Activated T-helper 17 cell treated with anti-CD3 and anti-CD28 coated beads, Interleukin-2, amount 50 U/mL, for 72 hours (primary cell): ENCODE measurements around the gene GPAT3. TPM values are rescaled to one million over a fixed set of nuclear protein-coding genes. Genes with fewer than 3 reads are reported as not detected.

Source experiments
- ATAC-seq: fragments of 150-1000 bp; cut with Tn5 transposase; replicated peaks from 2 replicates; pipeline ENCODE4 v1.10.0; 2021; ENCODE audit warnings: mild to moderate bottlenecking, moderate library complexity
- H3K27ac Mint-ChIP-seq: one replicate; pipeline ENCODE4 v1.8.0; 2022; ENCODE audit warnings: mixed read lengths
- H3K27me3 Mint-ChIP-seq: one replicate; pipeline ENCODE4 v1.8.0; 2022; ENCODE audit warnings: mixed read lengths
- H3K36me3 Mint-ChIP-seq: one replicate; pipeline ENCODE4 v1.8.0; 2022; ENCODE audit warnings: low read depth, mild to moderate bottlenecking, mixed read lengths
- H3K4me1 Mint-ChIP-seq: one replicate; pipeline ENCODE4 v1.8.0; 2022; ENCODE audit warnings: mixed read lengths
- H3K4me3 Mint-ChIP-seq: one replicate; pipeline ENCODE4 v1.8.0; 2022; ENCODE audit warnings: mild to moderate bottlenecking, mixed read lengths
- H3K9me3 Mint-ChIP-seq: one replicate; pipeline ENCODE4 v1.8.0; 2022; ENCODE audit warnings: mixed read lengths
- total RNA-seq, 2 donors: library from RNA; stranded (reverse); gene quantifications; one replicate each; pipeline ENCODE4 v1.2.3, GENCODE V29; 2022

GPAT3 gene
- total RNA-seq, 2 donors from 2014 or later: 5.6 to 8.8 TPM

DNA sequence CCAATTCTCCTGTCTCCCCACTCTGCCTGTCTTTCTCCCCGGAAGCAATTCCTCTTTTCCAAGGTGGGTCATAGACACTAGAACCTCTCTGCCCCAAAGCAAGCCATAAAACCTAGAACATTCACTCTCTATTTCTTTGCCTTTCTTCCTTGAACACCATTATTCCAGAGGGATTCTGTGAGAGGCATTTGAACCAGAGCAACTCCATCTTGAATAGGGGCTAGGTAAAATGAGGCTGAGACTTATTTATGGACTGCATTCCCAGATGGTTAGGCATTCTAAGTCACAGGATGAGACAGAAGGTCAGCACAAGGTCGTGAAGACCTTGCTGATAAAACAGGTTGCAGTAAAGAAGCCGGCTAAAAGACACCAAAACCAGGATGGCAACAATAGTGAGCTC lies 13.7 kb upstream of the GPAT3 start:
- no peak for ATAC-seq
- Mint-ChIP-seq H3K27me3 (peaks cover 15% of the 10 kb centered on the region), H3K9me3 (no peaks in the 10 kb centered on the region), H3K4me1 (no peaks in the 10 kb centered on the region), H3K4me3 (no peak overlapping the region), H3K27ac (no peak overlapping the region), H3K36me3 (no peaks in the 10 kb centered on the region)

- H3K4me3 Mint-ChIP-seq: no peak overlapping the region
- H3K27me3 Mint-ChIP-seq: peaks cover 15% of the 10 kb centered on the region
- H3K4me1 Mint-ChIP-seq: no peaks in the 10 kb centered on the region
- no peak for ATAC-seq
- H3K36me3 Mint-ChIP-seq: no peaks in the 10 kb centered on the region
- no peaks in the 10 kb centered on the region for H3K9me3 Mint-ChIP-seq
- H3K27ac Mint-ChIP-seq: no peak overlapping the region
Measured at GRCh38 chr4:83527671-83528070, 8.2 kb upstream of the GPAT3 start.

DNA sequence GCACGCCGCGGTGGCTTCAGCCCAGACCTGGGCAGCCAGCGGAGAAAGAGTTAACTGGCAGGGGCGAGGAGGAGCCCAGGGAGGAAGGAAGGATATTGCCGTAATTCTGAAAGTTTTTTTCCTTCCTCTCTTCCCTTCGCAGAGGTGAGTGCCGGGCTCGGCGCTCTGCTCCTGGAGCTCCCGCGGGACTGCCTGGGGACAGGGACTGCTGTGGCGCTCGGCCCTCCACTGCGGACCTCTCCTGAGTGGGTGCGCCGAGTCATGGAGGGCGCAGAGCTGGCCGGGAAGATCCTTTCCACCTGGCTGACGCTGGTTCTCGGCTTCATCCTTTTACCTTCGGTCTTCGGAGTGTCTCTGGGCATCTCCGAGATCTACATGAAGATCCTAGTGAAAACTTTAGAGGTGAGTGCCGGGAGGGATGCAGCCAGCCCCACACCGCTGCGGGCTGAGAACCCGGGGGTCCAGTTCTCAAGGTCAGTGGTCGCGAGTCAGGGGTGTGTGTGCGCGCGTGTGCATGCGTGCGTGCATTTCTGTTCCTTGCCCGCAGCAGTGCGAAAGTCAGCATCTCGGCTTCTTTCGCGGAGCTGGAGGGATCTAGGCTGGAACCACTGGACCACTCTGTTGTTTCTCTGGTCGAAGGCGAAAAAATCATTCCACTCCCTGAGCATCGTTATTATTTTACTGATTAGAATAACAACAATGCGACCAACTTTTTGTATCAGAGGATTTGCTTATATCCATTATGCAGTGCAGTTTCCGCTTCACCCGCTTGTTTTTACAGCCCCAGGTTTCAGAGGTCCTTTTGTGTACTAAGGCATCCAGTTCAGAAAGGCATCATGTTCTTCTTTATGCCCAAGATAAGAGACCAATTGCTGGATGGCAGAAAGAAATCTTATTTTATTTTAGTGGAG lies 709 bp downstream of the GPAT3 start:
- H3K27me3 Mint-ChIP-seq: no peaks in the 10 kb centered on the region
- ATAC-seq: peak; percentile 20
- H3K36me3 Mint-ChIP-seq: no peaks in the 10 kb centered on the region
- peak overlapping the region; percentile 68 for H3K27ac Mint-ChIP-seq
- peaks cover 10% of the 10 kb centered on the region for H3K4me1 Mint-ChIP-seq
- H3K4me3 Mint-ChIP-seq: peak overlapping the region; percentile 97
- no peaks in the 10 kb centered on the region for H3K9me3 Mint-ChIP-seq

DNA sequence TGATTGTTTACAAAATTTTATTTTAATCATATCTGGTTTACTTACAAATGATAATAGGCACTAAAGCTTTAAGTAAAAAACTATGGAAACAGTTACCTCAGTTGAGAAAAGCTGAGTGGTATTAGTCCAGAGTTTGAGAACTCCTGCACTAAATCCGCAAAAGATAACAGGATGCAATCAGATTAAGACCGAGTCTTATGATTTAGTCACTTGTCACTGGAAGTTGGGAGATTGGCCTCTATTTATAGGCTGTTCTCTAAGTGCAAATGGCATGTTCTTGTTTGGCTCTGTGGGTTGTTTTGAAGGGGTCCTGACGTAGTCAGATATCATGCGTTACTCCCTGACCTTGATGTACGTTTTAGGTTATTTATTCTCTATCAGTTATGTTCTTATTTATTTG lies 6.3 kb downstream of the GPAT3 start:
- Mint-ChIP-seq H3K4me3 (no peak overlapping the region), H3K27ac (no peak overlapping the region), H3K4me1 (peaks cover 4% of the 10 kb centered on the region), H3K36me3 (peaks cover 15% of the 10 kb centered on the region), H3K27me3 (no peaks in the 10 kb centered on the region), H3K9me3 (no peaks in the 10 kb centered on the region)
- no peak for ATAC-seq

DNA sequence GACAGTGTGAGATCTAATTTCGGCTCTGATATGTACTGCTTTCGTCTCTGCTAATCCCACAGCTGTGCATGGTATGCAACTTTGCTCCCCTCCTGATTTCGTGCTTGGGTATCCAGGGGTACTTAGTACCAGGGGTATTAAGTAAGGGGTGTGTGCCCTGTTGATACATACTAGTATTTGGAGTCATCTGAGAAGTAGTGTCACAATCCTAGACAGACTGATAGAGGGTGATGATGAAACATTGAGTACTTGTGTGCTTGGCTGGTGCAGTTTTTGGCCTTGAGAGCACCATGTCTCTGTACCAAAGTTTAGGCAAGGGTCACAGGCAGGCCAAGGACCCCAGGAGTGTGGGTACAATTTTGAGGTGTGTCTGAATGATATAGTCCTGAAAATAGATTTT lies 10.9 kb downstream of the GPAT3 start:
- Mint-ChIP-seq H3K4me3 (no peak overlapping the region), H3K9me3 (no peaks in the 10 kb centered on the region)

DNA sequence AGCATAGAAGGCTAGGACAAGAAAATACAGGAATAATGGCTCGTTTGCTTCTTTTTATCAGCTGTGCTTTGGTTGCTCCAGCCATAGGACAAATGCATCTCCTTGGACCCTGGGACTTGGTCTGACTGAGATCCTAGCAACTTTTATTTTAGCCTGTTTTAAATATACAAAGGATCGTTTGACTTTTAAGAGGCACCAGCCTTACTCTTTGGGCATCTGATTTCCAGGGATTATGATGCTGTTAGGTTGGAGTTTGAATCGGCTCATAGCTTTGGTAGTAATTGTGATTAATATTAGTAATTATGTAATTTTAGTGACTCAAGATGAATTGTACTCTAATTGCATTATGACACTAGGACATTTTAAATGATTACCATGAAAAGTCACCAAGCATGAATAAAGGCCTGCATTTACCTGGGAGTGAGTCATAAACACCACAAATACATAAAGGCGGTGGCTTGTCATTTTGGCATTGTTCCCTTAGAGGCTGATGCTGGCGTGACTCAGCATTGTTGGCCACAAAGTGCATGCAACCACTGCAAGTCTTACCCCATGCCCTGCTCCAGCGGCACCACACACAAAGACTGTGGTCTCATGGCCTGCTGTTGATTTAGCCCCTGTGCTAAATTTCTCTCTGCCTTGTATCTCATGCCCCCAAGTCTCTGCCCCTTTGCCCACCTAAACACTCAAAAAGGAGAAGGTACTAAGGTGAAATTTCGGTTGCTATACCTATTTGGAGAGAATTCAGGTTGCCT lies 12.4 kb downstream of the GPAT3 start:
- ATAC-seq: peak; percentile 93
- H3K36me3 Mint-ChIP-seq: peaks cover 19% of the 10 kb centered on the region
- H3K27ac Mint-ChIP-seq: peak overlapping the region; percentile 56
- peaks cover 10% of the 10 kb centered on the region for H3K4me1 Mint-ChIP-seq
- H3K27me3 Mint-ChIP-seq: no peaks in the 10 kb centered on the region
- no peak overlapping the region for H3K4me3 Mint-ChIP-seq
- no peaks in the 10 kb centered on the region for H3K9me3 Mint-ChIP-seq

More for the DNA sequence above, 10.9 kb downstream of the GPAT3 start:
- no peak for ATAC-seq
- H3K4me1 Mint-ChIP-seq: peaks cover 4% of the 10 kb centered on the region
- no peak overlapping the region for H3K27ac Mint-ChIP-seq
- H3K36me3 Mint-ChIP-seq: peaks cover 19% of the 10 kb centered on the region
- no peaks in the 10 kb centered on the region for H3K27me3 Mint-ChIP-seq

DNA sequence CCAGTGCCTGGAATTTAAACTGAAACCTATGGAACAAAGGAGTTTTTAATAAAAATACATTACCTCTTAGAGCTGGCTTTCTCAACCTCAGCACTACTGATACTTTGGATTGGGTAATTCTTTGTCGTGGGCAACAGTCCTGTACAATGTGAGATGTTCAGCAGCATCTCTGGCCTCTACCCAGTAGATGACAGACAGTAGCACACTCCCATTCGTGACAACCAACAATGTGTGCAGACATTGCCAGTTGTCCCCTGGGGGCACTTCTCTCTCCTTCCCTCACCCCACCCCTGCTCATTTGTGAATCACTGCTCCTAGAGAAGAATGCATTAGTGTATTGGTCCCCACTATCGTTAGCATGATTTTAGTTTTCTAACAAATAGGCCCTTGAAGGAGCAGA lies 16.2 kb downstream of the GPAT3 start:
- Mint-ChIP-seq H3K36me3 (peaks cover 4% of the 10 kb centered on the region), H3K4me3 (no peak overlapping the region), H3K27me3 (no peaks in the 10 kb centered on the region), H3K9me3 (no peaks in the 10 kb centered on the region), H3K4me1 (peaks cover 10% of the 10 kb centered on the region), H3K27ac (no peak overlapping the region)
- no peak for ATAC-seq

DNA sequence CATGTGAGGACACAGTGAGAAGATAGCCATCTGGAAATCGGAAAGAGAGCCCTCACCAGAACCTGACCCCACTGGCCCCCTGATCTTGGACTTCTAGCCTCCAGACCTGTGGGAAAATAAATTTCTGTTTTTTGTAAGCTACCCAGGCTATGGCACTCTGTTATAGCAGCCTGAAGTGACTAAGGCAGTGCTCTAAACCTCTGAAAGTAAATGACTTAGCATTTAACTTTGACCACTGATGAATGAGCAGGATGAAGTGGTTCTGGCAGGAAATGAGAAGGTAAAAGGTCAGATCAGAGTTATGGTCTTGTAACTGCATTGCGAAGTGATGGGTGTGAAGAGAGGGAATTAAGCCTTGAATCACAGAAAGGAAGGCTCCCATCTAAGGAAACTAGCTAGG lies 17.0 kb downstream of the GPAT3 start:
- Mint-ChIP-seq H3K27ac (no peak overlapping the region), H3K27me3 (no peaks in the 10 kb centered on the region), H3K9me3 (no peaks in the 10 kb centered on the region), H3K36me3 (peaks cover under 1% of the 10 kb centered on the region), H3K4me1 (peaks cover 10% of the 10 kb centered on the region), H3K4me3 (no peak overlapping the region)
- peak; percentile 84 for ATAC-seq

DNA sequence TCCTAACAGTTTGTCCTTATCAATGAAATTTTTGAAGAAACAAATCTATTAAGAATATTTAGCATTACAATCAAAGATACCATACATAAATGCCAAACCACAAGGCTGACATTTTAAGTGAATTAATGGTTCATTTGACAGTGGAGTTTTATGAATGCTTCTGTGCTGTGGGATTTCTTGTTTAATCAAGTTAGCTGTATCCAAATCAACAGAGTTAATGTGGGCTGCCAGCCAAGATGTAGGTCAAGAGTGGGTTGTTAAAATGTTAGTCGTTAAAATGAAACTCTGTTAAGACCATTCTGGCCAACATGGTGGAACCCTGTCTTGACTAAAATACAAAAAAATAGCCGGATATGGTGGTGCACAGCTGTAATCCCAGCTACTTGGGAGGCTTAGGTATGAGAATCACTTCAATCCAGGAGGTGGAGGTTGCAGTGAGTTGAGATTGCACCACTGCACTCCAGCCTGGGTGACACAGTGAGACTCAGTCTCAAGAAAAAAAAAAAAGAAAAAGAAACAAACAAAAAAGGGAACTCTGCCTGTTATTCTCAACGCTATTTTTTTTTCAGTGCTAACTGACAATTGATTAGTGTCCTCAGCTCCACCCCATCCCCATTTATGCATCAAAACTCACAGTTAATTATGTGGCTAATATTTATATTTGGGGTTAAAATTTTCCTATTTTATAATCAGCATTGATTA lies 20.2 kb downstream of the GPAT3 start:
- Mint-ChIP-seq H3K36me3 (no peaks in the 10 kb centered on the region), H3K4me1 (peaks cover 19% of the 10 kb centered on the region), H3K27me3 (no peaks in the 10 kb centered on the region), H3K9me3 (no peaks in the 10 kb centered on the region), H3K27ac (no peak overlapping the region), H3K4me3 (no peak overlapping the region)
- no peak for ATAC-seq

GRCh38 chr4:83556816-83557215 lies 20.9 kb downstream of the GPAT3 start:
- Mint-ChIP-seq H3K9me3 (no peaks in the 10 kb centered on the region), H3K4me1 (peaks cover 23% of the 10 kb centered on the region), H3K27me3 (no peaks in the 10 kb centered on the region)

GRCh38 chr4:83558059-83558653 lies 22.2 kb downstream of the GPAT3 start:
- peak; percentile 69 for ATAC-seq
- H3K36me3 Mint-ChIP-seq: no peaks in the 10 kb centered on the region
- no peaks in the 10 kb centered on the region for H3K27me3 Mint-ChIP-seq
- peaks cover 23% of the 10 kb centered on the region for H3K4me1 Mint-ChIP-seq
- peak overlapping the region; percentile 41 for H3K4me3 Mint-ChIP-seq
- H3K27ac Mint-ChIP-seq: peak overlapping the region; percentile 73
- H3K9me3 Mint-ChIP-seq: no peaks in the 10 kb centered on the region

More at GRCh38 chr4:83556816-83557215, 20.9 kb downstream of the GPAT3 start:
- Mint-ChIP-seq H3K36me3 (no peaks in the 10 kb centered on the region), H3K27ac (no peak overlapping the region), H3K4me3 (no peak overlapping the region)
- no peak for ATAC-seq

DNA sequence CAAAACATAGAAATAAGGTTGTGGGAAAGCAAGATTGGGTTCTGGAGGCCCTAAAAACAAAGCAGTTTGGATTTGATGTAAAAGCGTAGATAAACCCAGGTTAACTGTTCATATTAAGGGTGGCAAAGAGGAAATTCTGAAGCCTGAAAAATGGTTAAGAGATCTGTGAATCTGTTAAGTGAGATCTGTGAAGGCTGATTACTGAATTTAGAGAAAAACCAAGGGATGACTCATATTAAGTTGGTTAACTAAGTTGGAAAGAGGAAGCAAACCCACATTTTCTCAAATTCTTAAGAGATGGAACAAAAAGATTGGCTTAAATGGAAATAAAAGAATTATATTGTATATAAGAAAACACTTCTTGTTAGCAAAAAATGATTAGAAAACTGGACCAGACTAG lies 22.8 kb downstream of the GPAT3 start:
- H3K9me3 Mint-ChIP-seq: no peaks in the 10 kb centered on the region
- H3K27ac Mint-ChIP-seq: peak overlapping the region; percentile 73
- H3K4me3 Mint-ChIP-seq: peak overlapping the region; percentile 41
- no peaks in the 10 kb centered on the region for H3K36me3 Mint-ChIP-seq
- H3K27me3 Mint-ChIP-seq: no peaks in the 10 kb centered on the region
- ATAC-seq: peak; percentile 62
- H3K4me1 Mint-ChIP-seq: peaks cover 22% of the 10 kb centered on the region

DNA sequence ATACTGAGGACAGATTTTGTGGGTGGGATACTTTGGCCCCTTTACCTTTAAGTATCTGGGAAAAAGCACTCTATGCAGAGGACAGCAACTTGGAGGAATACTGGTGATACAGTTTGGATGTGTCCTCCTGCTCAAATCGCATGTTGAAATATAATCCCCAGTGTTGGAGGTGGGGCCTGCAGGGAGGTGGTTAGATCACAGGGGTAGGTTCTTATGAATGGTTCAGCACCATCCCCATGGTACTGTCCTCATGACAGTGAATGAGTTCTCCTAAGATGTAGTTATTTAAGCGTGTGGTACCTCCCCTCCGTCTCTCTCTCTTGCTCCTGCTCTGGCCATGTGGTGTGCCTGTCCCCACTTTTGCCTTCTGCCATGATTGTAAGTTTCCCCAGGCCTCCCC lies 24.6 kb downstream of the GPAT3 start:
- Mint-ChIP-seq H3K4me3 (no peak overlapping the region), H3K27ac (no peak overlapping the region), H3K9me3 (no peaks in the 10 kb centered on the region), H3K27me3 (no peaks in the 10 kb centered on the region), H3K4me1 (peaks cover 22% of the 10 kb centered on the region), H3K36me3 (no peaks in the 10 kb centered on the region)
- ATAC-seq: no peak

DNA sequence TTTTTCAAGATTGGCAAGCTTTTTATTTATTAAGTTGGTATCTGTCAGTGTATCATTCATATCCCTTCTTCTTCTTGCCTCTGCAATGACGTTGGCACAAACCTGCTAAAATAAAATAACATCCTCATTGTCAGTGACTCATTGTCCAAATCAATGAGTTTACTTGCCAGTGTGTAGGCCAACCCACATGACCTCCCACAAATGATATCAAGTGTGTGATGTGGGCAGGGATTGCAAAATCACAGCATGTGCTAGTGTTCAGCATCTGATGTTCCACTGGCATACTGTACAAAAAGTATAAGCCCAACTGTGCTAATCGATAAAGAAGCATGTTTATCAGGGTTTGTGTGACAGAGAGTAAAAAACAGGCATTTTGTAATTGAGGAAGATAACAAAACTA lies 25.5 kb downstream of the GPAT3 start:
- Mint-ChIP-seq H3K27ac (no peak overlapping the region), H3K9me3 (no peaks in the 10 kb centered on the region), H3K36me3 (no peaks in the 10 kb centered on the region), H3K27me3 (no peaks in the 10 kb centered on the region), H3K4me1 (peaks cover 22% of the 10 kb centered on the region), H3K4me3 (no peak overlapping the region)
- ATAC-seq: peak; percentile 78
